RPMI7951 (cell line): ENCODE results near the gene WNT4. TPM values are rescaled to one million over a fixed set of nuclear protein-coding genes. Genes with fewer than 3 reads are reported as not detected.

Source experiments
- DNase-seq: peaks from one replicate; pipeline ENCODE4 v3.0.0-alpha.2; 2012; ENCODE audit warnings: low read depth
- total RNA-seq: library from RNA; depleted of rRNA; stranded (reverse); fragments of >200 nt; shearing (Covaris generic); gene quantifications from 2 replicates; pipeline ENCODE4 v1.2.3, GENCODE V29; 2014

Gene WNT4
- total RNA-seq, 1 experiment from 2014 or later = not detected

DNA sequence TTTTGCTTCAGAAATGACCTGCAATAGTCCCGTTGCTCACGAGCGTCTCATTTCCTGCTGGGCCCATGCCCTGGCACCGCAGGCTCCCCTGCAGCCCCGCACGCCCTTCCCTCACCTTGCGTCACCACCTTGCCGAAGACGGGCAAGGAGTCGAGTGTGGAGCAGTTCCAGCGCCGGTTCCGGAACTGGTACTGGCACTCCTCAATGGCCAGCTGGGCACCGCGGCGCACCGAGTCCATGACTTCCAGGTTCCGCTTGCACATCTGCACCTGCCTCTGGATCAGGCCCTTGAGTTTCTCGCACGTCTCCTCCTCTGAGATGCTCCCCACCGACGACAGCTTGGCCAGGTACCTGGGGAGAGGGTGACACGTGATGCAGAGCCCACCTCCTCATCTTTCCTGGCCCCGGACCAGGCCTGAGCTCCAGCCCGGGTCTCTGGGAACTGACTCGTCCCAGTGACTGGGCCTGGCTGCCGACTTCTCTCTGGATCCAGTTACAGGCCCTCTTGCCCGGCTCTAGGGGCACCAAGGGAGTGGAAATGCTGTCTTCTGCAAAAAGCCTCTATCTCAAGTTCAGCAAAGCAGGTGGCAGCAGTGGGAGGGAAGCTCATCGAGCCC is 13.3 kb downstream of the WNT4 start:
- no peak for DNase-seq

DNA sequence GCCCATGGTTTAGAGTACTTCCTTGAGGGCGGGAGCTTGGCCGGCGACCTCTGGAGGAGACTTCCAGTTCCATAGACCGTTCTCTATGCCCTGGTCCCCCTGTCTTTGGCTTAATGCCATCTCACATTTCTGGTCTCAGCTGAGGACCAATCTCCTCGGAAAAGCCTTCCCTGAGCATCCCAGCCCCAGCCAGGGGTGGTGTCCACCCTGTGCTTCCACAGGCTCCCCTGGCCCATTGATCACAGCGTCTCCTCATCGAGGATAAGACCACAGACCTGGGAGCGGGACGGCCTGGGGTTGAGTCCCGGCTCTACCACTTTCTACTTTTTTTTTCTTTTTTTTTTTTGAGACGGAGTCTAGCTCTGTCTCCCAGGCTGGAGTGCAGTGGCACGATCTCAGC is 14.5 kb downstream of the WNT4 start:
- no peak for DNase-seq

DNA sequence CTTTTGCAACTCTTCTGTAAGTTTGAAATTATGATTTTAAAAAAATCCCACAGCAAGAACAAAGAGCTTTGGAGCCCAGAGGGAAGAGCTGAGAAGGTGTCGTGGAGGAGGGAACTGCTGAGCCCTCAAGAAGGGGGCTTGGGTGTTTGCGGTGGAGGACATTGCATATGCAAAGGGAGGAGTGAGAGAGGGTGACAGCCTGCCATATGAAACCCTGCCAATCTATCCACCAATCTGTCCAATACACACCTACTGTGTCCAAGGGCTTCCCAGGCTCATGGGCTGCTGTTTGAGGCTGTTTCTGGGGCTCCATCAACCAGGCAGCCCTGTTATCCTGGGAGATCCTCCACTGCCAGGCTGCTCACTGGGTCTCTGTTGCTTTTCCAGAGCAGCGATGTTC is 15.2 kb downstream of the WNT4 start:
- DNase-seq = no peak

DNA sequence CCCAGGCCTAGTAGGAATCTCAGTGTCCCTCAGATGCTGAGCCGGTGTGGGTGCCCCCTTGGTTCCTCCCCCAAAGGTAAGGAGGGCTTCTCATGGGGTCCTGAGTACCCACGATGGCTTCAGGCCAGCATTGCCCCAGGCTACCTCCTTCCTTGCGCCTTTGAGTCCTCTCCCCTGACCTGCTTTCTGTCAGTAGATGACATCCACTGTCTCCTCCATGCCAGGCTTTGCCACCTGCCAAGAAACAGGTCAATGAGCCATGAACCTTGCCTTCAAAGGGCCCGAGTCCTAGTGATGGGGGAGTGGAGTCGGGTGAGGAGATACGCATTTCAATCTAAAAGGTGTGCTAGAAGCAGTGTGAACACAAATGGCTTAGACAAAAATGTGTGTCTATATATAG is 15.6 kb downstream of the WNT4 start:
- no peak for DNase-seq

DNA sequence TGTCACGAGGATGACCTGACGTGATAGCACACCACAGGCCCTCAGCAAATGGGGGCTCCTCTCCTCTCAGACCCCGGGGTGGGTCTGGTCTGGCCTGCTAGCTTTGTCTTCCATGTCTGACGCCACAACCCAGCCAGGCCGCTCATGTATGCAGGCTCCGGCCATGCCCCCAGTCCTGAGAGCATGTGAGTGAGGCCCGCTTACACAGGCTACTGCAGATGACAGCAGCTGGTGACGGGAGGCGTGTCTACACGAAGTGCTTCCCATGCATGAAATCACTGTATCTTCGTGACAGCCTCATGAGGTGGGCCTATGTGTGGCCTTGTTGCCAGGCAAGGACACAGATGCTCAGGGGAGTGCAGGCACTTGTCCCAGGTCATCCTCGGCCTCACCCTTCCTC is 16.4 kb downstream of the WNT4 start:
- no peak for DNase-seq

DNA sequence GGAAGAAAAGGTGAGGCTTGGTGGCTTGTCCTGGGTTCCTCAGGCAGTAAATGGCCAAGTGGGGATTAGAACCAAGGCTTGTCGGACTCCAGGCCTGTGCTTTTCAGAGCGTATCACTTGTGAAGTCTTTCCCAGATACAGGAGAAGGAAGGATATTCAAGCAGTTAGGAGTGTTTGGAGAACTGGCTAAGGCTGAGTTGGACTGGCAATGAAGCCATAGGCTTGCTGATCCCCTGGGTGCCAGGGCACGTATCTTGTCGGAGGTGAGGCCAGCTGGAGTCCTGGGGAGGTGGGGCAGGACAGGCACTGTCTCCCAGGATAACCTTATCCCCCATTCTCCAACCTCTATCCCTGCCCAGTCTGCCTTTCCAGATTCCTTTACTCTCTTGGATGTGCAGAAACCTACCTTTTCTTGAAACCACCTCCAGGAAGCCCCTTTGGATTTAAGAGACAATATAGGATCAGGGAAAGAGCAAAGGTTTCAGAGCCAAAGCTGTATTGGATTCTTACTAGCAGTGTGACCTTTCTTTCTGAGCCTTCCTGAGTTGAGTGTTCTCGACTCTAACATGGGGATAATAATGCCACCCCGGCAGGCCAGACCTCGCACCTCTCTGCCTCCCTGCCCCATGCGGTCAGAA is 18.2 kb downstream of the WNT4 start:
- DNase-seq = no peak

DNA sequence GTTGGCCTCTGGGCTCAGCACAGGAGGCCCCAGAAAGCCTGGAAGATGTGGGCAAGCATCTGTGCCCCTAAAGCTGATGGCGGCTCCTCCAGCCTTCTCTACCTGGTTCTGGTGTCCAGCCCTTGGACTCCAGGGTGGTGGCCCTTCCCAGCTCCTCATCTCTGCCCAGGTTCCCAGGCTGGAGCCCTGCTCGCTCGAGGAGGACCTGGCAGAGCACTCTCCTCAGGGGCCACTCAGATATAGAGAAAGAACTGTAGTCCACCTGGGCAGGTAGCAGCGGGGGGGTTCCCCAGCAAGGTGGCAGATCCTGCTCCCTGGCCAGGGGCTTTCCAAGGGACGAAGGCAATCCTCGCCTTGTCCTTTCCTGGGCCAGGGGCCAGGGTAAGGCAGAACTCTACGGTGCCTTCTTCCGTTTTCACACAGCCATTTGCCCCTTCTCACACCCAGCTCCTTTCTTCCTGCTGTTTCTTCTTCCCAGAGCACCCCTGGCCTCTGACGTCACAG is 18.9 kb downstream of the WNT4 start:
- DNase-seq = no peak

DNA sequence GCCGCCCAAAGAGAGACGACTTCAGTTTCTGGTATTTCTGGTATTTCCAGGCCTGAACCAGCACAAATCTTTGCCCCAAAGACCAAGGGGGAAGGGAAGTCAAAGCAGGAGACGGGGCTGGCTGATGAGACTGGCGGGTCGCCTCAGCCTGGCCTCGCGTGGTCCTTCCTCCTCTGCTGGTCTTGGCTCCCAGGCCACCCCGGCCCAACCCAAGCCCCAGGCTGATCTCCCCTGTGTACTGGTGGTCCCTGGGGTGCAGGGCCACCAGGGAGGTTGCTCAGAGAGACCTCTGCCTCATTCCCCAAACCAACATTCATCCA is 19.9 kb downstream of the WNT4 start:
- no peak for DNase-seq

DNA sequence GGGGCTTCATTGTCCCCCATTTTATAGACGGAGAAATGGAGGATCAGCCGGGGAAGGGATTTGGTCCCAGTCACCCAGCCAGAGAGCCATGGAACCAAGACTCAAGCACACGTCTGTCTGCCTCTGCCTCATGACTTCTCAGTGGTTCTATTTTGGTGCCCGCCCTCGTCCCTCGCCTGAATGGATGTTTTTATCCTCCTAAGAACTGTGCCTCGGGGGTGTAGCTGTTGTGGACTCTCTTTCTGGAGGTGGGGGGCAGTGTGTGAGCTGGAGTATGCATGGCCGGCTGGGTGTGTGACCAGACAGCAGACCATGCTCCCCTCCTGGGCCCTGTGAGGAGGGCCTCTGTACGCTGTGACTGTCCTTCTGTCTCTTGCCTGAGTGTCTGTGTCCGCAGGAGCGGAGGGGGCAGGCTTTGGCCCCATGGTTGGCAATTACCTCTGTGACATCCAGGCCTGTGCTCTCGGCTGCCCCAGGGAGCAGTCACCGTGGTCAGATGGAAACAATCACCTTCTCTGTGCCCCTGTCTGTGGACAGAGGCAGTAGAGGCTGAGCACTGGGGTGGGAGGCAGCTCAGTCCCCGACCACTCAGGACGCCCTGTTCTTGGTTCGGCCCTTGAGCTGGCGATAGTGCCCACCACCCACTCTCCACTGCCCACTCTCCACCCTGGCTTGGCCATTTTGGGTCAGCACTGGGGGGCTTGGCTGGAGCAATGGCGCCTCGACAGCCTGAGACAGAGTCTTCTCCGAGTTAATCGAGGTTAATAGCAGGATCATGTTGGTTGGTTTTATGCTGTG is 20.4 kb downstream of the WNT4 start:
- DNase-seq = peak; percentile 44

DNA sequence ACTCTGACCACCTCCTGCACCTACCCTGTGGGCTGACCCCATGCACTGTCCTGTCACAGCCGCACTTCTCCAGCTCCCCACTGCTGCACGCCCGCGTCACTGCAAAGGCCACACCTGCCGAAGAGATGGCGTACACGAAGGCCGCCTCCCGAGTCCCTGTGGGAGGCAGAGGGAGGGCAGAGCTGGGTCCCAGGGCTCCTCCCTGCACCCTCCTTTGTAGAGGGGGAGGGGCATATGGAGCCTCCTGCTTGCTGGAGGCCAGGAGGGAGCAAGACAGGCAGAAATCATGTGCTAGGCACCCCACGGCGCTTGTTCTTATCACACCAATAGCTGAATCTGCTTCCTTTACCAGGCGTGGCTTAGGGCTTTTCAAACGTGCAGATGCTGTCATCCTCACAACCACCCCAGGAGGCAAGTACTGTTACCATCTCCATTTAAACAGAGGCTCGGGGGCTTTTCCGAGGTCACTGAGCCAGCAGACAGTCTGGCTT is 21.4 kb downstream of the WNT4 start:
- DNase-seq = no peak

DNA sequence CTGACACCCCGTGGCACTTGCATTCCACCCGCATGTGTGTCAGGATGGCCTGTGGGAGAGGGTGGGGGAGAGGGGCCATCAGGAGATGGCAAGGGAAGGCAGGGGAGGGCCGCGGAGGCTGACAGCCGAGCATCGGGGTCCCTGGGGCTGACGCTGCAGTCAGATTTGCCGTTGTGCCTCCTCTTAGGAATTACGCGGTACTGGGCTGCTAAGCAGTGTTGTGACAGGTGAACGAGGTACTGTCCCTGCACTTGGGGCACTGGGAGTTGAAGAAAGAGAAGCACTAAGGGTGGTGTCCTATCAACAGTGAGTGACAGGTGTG is 22.5 kb downstream of the WNT4 start:
- DNase-seq = no peak

DNA sequence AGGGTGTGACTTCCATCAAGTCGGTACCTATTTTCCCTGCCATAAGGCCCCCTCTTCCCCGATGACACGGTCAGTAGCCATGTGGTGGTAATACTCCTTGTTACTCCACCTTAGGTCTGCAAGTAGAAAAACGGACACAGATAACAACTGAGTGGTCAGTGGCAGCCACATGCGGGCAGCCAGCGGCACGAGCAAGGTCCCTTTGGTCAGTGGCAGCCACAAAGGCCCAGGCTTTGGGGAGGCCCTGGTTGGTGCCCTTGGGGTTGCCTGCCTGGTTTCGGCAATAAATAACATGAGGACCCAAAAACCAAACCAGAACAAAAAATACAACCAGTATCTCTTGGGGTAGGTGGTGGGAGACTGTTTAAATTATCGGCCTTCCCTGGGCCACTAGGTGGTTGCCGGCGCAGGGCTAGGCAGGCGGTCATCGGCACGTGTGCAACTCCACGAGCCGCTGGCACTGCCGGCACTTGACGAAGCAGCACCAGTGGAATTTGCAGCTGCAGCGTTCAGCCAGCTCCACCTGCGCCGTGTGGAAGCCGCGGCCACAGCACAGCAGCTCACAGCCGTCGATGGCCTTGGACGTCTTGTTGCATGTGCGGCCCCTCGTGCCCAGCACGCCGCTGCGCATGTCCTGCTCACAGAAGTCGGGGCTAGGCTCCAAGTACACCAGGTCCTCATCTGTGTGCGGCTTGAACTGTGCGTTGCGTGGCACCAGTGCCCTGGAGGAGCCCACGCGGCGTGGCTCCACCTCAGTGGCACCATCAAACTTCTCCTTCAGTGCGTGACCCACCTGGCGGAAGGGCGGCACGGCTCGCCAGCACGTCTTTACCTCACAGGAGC is 23.1 kb downstream of the WNT4 start:
- no peak for DNase-seq

DNA sequence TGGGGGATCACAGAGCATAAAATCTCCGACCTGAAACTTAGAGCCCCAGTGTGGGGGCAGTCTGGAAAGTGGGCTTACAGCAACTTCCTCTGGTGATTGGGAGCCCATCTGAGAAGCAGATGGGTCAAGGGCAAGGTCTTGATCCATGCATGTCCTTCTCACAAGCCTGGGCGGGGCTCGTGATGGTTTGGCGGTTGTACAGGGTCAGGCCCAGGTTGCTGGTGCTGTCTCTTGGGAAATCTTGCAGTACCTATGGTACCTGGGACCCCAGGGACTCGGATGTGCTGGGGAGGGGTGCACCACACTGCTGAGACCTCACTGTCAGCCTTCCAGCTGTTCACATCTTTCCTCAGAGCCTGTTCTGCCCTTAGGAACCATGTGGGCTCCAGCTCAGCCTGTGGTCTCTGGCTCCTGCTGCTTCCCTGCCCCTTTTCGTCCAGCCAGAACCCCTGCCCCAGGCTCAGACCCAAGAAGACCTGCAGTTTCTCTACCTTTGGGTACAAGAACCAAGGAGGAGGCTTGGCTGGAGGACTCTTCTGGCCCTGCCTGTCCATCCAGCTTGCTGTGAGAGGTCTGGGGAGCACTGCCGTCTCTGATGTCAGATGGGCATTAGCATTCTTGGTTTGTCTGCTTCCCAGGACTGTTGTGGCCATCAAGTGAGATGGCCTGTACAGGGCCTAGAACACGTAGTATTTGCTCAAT is 24.5 kb downstream of the WNT4 start:
- no peak for DNase-seq

DNA sequence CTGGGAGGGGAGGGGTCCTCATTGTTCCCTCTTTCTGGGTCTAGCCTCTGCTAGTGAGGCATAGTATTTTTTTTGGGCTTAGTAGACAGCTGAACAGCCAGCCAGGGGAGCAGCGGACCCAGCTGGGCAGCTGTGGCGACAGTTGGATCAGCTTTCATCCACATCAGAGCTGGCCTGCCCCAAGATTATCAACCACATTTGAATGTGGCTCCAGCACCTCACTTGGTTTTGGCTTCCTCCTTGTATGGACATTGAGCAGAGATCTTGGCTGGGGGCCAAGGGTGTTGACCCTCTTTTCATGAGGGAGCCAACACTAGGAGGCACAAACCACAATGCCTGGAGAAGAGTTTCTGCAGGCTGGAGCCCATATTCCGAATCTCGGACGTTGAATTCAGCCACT is 25.0 kb downstream of the WNT4 start:
- peak; percentile 35 for DNase-seq

DNA sequence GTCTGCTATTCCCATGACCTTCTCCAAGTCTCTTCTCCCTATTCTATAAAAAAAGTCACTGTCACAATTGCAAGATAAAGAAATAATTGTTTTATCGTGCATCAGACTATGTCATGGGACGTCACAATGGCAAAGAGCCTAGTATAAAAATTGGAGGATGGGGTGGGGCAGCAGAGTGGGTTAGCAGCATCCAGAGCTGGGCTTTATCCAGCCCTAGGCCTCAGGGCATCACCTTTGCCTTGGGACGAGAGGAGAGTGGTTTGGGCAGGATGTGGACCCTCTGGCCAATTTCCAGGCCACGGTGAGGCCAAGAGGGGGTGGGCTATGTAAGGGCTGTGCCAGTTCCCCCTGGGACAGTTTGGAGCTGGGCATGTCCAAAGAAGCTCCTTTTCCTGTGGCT is 25.7 kb downstream of the WNT4 start:
- DNase-seq = no peak

DNA sequence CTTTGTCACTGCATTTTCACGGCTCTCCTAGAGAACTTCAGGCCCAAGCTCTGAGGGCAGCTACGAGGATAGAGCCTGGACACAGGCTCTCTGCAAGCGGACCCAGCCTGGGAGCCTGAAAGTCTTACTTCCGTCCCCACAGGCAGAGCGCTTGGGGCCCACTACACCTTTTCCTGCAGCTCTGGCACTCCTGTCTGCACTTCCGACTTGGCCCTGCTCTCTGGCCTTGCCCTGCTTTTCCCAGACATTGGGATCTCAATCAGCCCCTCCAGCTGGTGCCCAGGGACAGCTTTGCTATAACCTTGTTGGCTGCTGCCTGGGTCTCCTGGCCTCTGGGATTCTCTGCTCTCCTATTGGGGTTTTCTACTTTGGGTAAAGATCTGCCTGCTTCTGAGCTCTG is 27.6 kb downstream of the WNT4 start:
- no peak for DNase-seq

DNA sequence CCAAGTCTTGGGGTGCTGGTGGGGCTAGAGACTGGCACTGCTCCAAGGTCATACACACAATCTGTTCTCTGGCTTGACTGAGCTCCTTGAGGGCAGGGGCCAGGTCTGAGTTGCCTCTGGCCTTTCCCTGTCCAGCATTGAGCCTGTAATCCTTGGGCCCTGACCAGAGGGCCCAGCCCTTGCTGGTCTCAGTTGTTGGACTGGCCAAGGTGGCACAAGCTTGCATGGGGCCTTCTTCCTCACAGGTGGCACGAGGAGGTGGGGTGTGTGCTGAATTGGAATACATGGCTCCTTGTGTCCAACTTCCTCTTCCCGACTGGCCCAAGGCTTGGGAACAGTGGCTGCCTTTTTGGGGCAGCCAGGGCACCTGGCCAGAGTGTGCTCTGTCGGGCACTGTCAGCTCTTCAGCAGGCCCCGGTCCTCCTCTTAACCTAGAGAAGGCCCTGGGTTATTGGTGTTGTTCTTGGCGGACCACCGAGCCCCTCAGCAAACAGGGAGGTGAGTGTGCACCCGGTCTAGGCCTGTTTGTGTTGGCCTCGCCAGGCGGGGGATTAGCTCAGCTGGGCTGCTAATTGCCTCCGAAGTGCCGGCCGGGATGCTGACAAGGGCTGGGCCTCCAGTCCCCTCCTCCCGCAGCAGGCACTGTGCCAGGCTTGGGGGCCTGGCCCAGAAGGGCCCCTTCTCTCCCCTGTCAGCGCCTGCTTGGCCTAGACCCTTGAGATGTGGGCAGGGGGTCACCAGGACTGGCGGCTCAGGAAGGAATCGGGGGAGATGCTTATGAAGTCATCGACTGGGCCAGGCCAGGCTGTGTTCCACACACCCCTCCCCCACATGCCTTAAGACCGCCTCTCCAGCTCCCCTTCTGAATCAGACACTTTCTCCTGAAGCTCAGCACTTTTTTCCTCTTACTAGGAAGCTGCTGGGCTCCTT is 28.5 kb downstream of the WNT4 start:
- DNase-seq = no peak

DNA sequence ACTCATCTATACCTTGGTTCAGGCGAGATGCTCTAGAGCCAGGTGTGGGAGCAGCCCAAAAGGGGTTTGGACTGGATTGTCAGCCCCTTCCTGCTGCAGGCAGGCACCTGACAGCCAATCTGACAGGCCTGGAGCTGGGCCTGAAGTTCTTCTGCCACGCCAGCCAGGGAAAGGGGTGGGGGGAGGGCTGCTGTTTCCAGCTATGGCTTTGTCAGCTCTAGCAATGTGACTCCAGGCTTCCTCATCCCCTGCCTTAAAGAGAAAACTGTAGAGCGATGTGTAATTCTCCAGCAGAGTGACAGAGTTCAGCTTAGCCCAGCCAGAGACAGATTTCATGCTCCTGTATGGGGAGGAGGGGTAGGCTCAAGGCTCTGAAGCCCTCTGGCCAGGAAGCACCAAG is 30.3 kb downstream of the WNT4 start:
- no peak for DNase-seq

DNA sequence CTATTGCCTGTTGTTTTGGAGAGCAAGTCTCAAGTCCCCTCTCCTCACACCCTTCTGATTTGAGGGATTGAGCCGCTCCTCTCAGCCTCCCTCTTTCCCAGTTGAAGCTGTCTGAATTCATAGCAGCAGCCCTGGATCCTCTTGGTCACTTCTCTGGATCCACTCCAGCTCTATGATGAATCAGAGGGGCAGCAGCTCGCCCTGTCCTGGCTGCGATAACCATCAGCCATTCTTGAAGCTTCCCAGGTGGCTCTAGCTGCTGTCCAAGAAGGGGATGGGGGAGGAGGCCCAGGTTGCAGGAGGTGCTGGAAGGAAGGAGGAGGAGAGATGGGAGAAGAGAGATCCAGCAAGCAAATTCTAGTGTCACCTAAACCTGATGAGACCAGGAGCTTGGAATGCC is 31.3 kb downstream of the WNT4 start:
- DNase-seq = peak; percentile 71

DNA sequence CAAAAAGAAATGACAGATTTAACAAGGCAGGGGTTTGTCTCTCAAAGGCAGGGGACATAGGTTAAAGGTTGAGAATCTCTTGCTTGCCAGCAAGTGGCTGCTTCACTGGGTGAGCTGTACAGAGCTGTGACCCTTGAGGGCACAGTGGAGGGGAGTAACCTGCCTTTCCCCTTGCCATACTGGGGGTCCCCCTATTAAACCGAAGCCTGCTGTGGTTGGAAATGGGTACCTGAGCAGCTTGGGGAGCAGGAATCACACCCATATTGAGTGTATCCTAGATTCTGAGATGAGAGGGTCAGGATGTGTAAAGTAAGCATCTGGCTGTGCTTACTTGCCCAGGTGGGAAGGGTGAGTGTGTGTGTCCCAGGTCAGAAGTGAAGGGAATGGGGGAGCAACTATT is 31.8 kb downstream of the WNT4 start:
- DNase-seq = no peak

DNA sequence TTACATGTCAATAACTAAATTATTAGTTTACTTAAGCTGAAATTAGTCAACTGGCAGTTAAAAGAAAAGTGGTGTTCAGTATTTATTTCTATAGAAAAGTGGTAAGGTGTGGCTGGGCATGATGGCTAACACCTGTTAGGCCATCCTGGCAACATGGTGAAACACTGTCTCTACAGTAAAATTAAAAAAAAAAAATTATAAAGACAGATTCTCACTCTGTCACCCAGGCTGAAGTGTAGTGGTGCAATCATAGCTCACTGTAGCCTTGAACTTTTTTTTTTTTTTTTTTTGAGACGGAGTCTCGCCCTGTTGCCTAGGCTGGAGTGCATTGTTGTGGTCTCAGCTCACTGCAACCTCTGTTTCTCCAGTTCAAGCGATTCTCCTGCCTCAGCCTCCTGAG is 32.9 kb downstream of the WNT4 start:
- no peak for DNase-seq
